Keratinocyte (primary cell): ENCODE results near the gene LPAR1. TPM values are rescaled to one million over a fixed set of nuclear protein-coding genes. Genes with fewer than 3 reads are reported as not detected.

Source experiments
- DNase-seq: peaks from one replicate; pipeline ENCODE4 v3.0.0-alpha.2; 2011; ENCODE audit warnings: low read depth, missing footprints, low spot score
- FAIRE-seq: peaks from 2 replicates; lab custom pipeline; 2011; peaks lifted over from hg19 to GRCh38; lab: Jason Lieb, UNC
- H2AFZ ChIP-seq: 2 replicates; pipeline ENCODE4 v1.6.0; 2012; ENCODE audit warnings: low read length, control low read depth, inconsistent platforms; ENCODE audit not compliant: control insufficient read depth
- H3K27ac ChIP-seq: 2 replicates; pipeline ENCODE4 v1.5.1; 2011; ENCODE audit warnings: low read length; ENCODE audit not compliant: control insufficient read depth, insufficient read depth
- H3K27me3 ChIP-seq: 3 replicates; pipeline ENCODE4 v1.6.0; 2011; ENCODE audit warnings: low read length; ENCODE audit not compliant: control insufficient read depth, insufficient read depth; ENCODE audit errors: extremely low read depth
- H3K36me3 ChIP-seq, 2 experiments: 2 replicates in 1 of 2; 3 replicates in 1 of 2; pipeline ENCODE4 v1.5.1; 2011; ENCODE audit warnings: low read length in 2 of 2, mild to moderate bottlenecking in 1 of 2; ENCODE audit not compliant: control insufficient read depth in 2 of 2, insufficient read depth in 2 of 2; ENCODE audit errors: extremely low read depth in 1 of 2
- H3K4me1 ChIP-seq: 3 replicates; pipeline ENCODE4 v1.5.1; 2011; ENCODE audit warnings: low read length; ENCODE audit not compliant: control insufficient read depth, insufficient read depth; ENCODE audit errors: extremely low read depth
- H3K4me2 ChIP-seq: 3 replicates; pipeline ENCODE4 v1.6.0; 2011; ENCODE audit warnings: low read depth, low read length; ENCODE audit not compliant: control insufficient read depth, insufficient read depth; ENCODE audit errors: extremely low read depth
- H3K4me3 ChIP-seq, 3 experiments: fragments of 200-600 bp in 1 of 3; sonication (generic) in 1 of 3; 2 replicates in 2 of 3; 3 replicates in 1 of 3; pipeline ENCODE4 v1.5.1; 2011 to 2016; ENCODE audit warnings: low read length in 3 of 3, mild to moderate bottlenecking in 3 of 3, control low read depth in 2 of 3, inconsistent platforms in 1 of 3, low read depth in 1 of 3, mixed read lengths in 1 of 3, mixed run types in 1 of 3, moderate library complexity in 1 of 3; ENCODE audit not compliant: control insufficient read depth in 2 of 3, insufficient read depth in 2 of 3; ENCODE audit errors: extremely low read depth in 1 of 3
- H3K79me2 ChIP-seq: 2 replicates; pipeline ENCODE4 v1.6.0; 2012; ENCODE audit warnings: low read length; ENCODE audit not compliant: control insufficient read depth, insufficient read depth
- H3K9ac ChIP-seq: 3 replicates; pipeline ENCODE4 v1.6.0; 2011; ENCODE audit warnings: low read length; ENCODE audit not compliant: control insufficient read depth, insufficient read depth; ENCODE audit errors: extremely low read depth
- H3K9me1 ChIP-seq: 3 replicates; pipeline ENCODE4 v1.6.0; 2011; ENCODE audit warnings: low read length; ENCODE audit not compliant: control insufficient read depth, insufficient read depth; ENCODE audit errors: extremely low read depth
- H3K9me3 ChIP-seq: 2 replicates; pipeline ENCODE4 v1.5.1; 2012; ENCODE audit warnings: low read depth, low read length; ENCODE audit not compliant: control insufficient read depth
- H4K20me1 ChIP-seq: 3 replicates; pipeline ENCODE4 v1.6.0; 2011; ENCODE audit warnings: low read length; ENCODE audit not compliant: control insufficient read depth, insufficient read depth; ENCODE audit errors: extremely low read depth
- CTCF ChIP-seq, 3 experiments: IDR thresholded peaks in 1 of 3; conservative IDR thresholded peaks in 1 of 3; optimal IDR thresholded peaks in 1 of 3; 2 replicates in 2 of 3; 3 replicates in 1 of 3; pipeline versions ENCODE3 to v1.5.1; 2011; ENCODE audit warnings: low read length in 3 of 3, mild to moderate bottlenecking in 3 of 3, moderate library complexity in 2 of 3, control low read depth in 1 of 3, inconsistent platforms in 1 of 3; ENCODE audit not compliant: insufficient read depth in 2 of 3; ENCODE audit errors: extremely low read depth in 1 of 3
- EZH2 ChIP-seq: IDR thresholded peaks from one replicate; pipeline ENCODE4 v1.6.1; 2012; ENCODE audit warnings: inconsistent platforms, mild to moderate bottlenecking, low read length, moderate library complexity
- dilution Hi-C: fragments of 300-500 bp; cut with MboI; formaldehyde crosslinking; loops from one replicate; pipeline ENCODE4 v1.7.0; 2020; ENCODE audit warnings: low sequenced_read_pairs; ENCODE audit not compliant: extremely low pct_ligation_motif_present
- polyA plus RNA-seq, 5 experiments: library from polyadenylated mRNA; depleted of rRNA in 3 of 5; stranded (reverse) in 3 of 5; stranded (forward) in 1 of 5; unstranded in 1 of 5; fragments of >200 nt; gene quantifications; 1 replicate in 1 of 5; 2 replicates in 3 of 5; 3 replicates in 1 of 5; pipeline versions ENCODE4 v1.2.1 to v1.2.3, GENCODE V29; 2011 to 2012; ENCODE audit warnings: missing spikeins in 2 of 5, low read depth in 1 of 5, low replicate concordance in 1 of 5

Gene LPAR1
- polyA plus RNA-seq, 1 donor (not counting 4 experiments of a cell fraction or from before 2014, with no cell fraction given): 43.2 TPM

DNA sequence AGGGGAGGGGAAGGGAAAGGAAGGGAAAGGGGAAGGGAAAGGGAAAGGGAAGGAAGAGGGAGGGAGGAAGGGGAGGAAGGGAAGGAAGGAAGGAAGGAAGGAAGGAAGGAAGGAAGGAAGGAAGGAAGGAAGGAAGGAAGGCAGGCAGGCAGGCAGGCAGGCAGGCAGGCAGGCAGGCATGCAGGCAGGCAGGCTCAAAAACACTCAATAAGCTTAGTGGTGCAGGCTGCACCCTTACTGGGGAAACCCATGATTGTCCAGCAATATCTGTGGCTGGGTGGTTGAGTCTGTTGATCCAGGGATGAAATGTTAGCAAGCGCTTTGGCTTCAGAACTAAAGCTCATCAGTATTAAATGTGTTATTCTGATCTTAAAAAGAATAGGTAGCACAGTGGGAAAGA, 145.6 kb downstream of the LPAR1 start:
- peaks cover 4% of the 10 kb centered on the region for H3K79me2 ChIP-seq
- H2AFZ ChIP-seq: no peak overlapping the region
- H3K9me1 ChIP-seq: no peaks in the 10 kb centered on the region
- no peak for TF ChIP-seq EZH2
- no peak for TF ChIP-seq CTCF (optimal IDR thresholded peaks at IDR 0.05 in 1 of 3, IDR thresholded peaks at IDR 0.05 in 1 of 3, conservative IDR thresholded peaks at IDR 0.05 in 1 of 3; ENCODE audit: extremely low read depth in 1 of 3, insufficient read depth in 2 of 3, low read length in 3 of 3)
- no peaks in the 10 kb centered on the region for H3K9me3 ChIP-seq
- H3K4me3 ChIP-seq: no peak overlapping the region
- H3K36me3 ChIP-seq: peaks cover 0 to 2% of the 10 kb centered on the region in 2 experiments
- H3K4me2 ChIP-seq: no peak overlapping the region
- no peak for DNase-seq
- H4K20me1 ChIP-seq: no peaks in the 10 kb centered on the region
- H3K9ac ChIP-seq: no peak overlapping the region
- no peaks in the 10 kb centered on the region for H3K4me1 ChIP-seq
- no peak for FAIRE-seq
- H3K27me3 ChIP-seq: no peaks in the 10 kb centered on the region
- dilution Hi-C loops: loop anchor here (25.0 kb wide), 1 partner anchor 105 kb away; no protein-coding TSS in a partner anchor
- H3K27ac ChIP-seq: no peak overlapping the region

DNA sequence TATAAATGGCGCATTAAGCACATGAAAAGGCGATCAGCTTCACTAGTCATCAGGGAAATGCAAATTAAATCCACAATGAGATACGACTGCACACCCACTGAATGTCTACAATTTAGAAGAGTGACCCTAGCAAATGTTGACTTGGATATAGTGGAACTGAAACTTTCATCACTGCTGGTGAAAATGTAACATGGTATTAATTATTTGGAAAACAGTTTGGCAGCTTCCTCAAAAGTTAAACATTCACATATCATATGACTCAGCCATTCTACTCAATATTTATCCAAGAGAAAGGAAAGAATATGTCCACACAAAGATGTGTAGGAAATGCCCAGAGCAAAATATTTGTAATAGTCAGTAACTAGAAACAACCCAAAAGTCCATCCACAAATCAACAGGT, 146.5 kb downstream of the LPAR1 start:
- Histone ChIP-seq H3K9me3 (no peaks in the 10 kb centered on the region), H3K4me3 (no peak overlapping the region), H3K9ac (no peak overlapping the region), H3K9me1 (no peaks in the 10 kb centered on the region), H3K36me3 (no peaks in the 10 kb centered on the region), H3K4me1 (no peaks in the 10 kb centered on the region), H3K4me2 (no peak overlapping the region), H2AFZ (no peak overlapping the region), H3K79me2 (peaks cover 4% of the 10 kb centered on the region), H3K27ac (no peak overlapping the region), H3K27me3 (no peaks in the 10 kb centered on the region), H4K20me1 (no peaks in the 10 kb centered on the region)
- dilution Hi-C loops: loop anchor here (25.0 kb wide), 1 partner anchor 104 kb away; no protein-coding TSS in a partner anchor
- no peak for DNase-seq
- TF ChIP-seq EZH2 (no peak), CTCF (optimal IDR thresholded peaks at IDR 0.05 in 1 of 3, IDR thresholded peaks at IDR 0.05 in 1 of 3, conservative IDR thresholded peaks at IDR 0.05 in 1 of 3; ENCODE audit: extremely low read depth in 1 of 3, insufficient read depth in 2 of 3, low read length in 3 of 3) (no peak)
- FAIRE-seq: no peak
